HG02981 (cell line): ENCODE data around the gene OSBP.
A peak's percentile ranks its signal among the peaks of the same experiment; 100 is the strongest.
"Not testable (repeated sequence)": the region's sequence is repeated elsewhere in the genome, so short reads cannot be mapped to it uniquely, and the experiment has no call there.

Experiments used
- ATAC-seq: cut with Tn5 transposase; IDR thresholded peaks from one replicate; pipeline ENCODE4 v1.9.1; 2021; ENCODE audit warnings: mild to moderate bottlenecking, moderate library complexity; ENCODE audit not compliant: unreplicated experiment

The OSBP gene

GRCh38 chr11:59615637-59616395, at the start of gene OSBP:
OSBP (minus strand) TSS chr11:59615774; CDS start chr11:59615664, 110 bp downstream.
- ATAC-seq = peak; percentile 84

GRCh38 chr11:59660621-59661020, 45.0 kb upstream of the OSBP start:
- ATAC-seq = no peak

- ATAC-seq = no peak
Measured at GRCh38 chr11:59659981-59660380, 44.4 kb upstream of the OSBP start.

- no peak for ATAC-seq
Measured at GRCh38 chr11:59658036-59658435, 42.5 kb upstream of the OSBP start.

- ATAC-seq = no peak
Measured at GRCh38 chr11:59654893-59655292, 39.3 kb upstream of the OSBP start.

- ATAC-seq = no peak
Measured at GRCh38 chr11:59647245-59647980, 31.8 kb upstream of the OSBP start.

GRCh38 chr11:59644528-59644927, 29.0 kb upstream of the OSBP start:
- no peak for ATAC-seq

GRCh38 chr11:59643390-59643789, 27.8 kb upstream of the OSBP start:
- ATAC-seq = no peak

GRCh38 chr11:59641156-59641555, 25.6 kb upstream of the OSBP start:
- no peak for ATAC-seq

GRCh38 chr11:59630493-59630892, 14.9 kb upstream of the OSBP start:
- no peak for ATAC-seq

- no peak for ATAC-seq
Measured at GRCh38 chr11:59629996-59630395, 14.4 kb upstream of the OSBP start.

- not testable (repeated sequence) for ATAC-seq
Measured at GRCh38 chr11:59626969-59627368, 11.4 kb upstream of the OSBP start.

- no peak for ATAC-seq
Measured at GRCh38 chr11:59625703-59626102, 10.1 kb upstream of the OSBP start.

GRCh38 chr11:59617876-59618275, 2.3 kb upstream of the OSBP start:
- no peak for ATAC-seq

- ATAC-seq = no peak
Measured at GRCh38 chr11:59616396-59616982, 915 bp upstream of the OSBP start.

- peak; percentile 8 for ATAC-seq
Measured at GRCh38 chr11:59615120-59615636, 396 bp downstream of the OSBP start.

- no peak for ATAC-seq
Measured at GRCh38 chr11:59614277-59615119, 1.1 kb downstream of the OSBP start.

- no peak for ATAC-seq
Measured at GRCh38 chr11:59611570-59612565, 3.7 kb downstream of the OSBP start.

- ATAC-seq = no peak
Measured at GRCh38 chr11:59610289-59610688, 5.3 kb downstream of the OSBP start.
